NCI-H146 treated with DMSO at 0.1 percent for 48 hours (cell line): ENCODE data around the gene RPL22.

Experiments
- DNase-seq: peaks from one replicate; lab custom pipeline; 2025; ENCODE audit not compliant: unreplicated experiment; lab: John Stamatoyannopoulos, UW

RPL22 gene

GRCh38 chr1:6175411-6175828 is 24.0 kb downstream of the RPL22 start:
- no peak for DNase-seq

- no peak for DNase-seq
Observed at GRCh38 chr1:6174621-6175410, 24.6 kb downstream of the RPL22 start.

DNA sequence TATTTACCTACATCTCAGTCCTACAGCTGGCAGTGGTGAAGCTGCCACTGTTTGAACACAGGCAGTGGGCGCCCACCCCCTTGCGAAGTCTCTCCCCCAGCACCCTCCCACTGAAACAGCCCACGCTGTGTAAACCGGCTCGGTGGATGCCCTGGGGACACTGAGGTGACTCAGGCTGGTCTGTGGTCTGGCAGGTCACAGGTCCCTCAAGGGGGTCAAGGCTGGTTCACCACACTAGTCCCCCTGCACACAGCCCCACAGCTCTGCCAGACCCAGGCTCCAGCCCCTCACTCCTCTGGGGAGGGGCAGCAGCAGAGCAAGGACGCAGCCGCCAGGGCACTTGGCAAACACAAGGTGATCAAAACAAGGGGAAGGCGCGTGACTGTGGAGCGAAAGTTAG is 26.8 kb downstream of the RPL22 start:
- no peak for DNase-seq

DNA sequence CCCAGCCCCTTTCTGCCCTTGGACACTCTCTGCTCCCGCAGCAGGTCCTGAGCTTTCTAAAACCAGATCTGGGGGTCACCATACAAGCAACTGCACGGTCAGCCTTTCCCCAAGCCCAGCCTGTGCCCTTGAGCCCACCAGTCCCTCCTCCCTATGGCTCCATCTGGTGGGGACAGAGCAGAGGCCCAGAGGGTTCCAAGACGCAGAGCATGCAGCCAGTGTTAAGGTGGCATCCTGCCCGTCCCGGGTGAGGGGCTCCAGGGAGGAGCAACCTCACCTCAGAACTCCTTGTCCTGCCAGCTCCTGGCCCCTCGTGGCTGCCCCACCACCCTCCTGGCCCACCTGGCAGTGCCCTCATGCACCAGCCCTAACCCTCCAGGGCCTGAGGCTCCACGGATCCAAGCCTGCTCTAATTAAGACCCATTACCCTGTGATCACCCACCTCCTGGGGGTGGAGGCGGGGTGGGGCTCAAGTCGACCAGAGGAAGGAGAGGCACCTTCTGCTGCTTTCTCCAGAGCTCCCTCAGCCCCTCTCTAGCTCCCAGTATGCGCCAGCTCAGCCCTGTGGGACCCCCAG is 27.8 kb downstream of the RPL22 start:
- DNase-seq: no peak

GRCh38 chr1:6170742-6171201 is 28.6 kb downstream of the RPL22 start:
- DNase-seq: no peak

DNA sequence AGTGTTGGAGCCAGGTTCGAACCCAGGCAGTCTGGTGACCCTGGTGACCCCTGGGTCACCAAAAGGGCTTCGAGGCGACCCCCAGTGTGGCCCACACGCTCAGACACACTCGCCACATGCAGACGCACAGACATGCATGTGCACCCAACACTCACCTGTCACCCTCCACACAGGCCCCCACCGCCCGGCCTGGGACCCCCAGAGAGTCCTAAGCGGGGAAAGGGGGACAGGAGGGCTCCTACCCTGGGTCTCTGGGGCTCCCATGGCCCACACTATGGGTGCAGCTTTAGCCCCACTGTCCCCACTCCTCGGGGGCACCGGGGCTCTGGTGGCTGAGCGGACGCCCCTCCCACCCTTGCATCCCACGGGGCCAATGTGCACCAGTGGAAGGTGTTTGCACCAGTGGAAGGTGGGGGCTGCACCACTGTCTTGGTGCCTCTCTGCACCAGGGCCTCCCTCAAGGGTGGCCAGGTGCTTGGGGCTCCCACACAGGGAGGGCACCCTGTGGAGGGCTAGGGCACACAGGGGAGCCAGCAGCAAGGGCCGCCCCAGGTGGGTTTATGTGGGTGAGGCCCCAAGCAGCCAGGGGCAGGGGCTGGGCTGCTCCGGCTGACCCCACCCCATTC is 29.2 kb downstream of the RPL22 start:
- DNase-seq: no peak

- no peak for DNase-seq
Observed at GRCh38 chr1:6168947-6169586, 30.3 kb downstream of the RPL22 start.

DNA sequence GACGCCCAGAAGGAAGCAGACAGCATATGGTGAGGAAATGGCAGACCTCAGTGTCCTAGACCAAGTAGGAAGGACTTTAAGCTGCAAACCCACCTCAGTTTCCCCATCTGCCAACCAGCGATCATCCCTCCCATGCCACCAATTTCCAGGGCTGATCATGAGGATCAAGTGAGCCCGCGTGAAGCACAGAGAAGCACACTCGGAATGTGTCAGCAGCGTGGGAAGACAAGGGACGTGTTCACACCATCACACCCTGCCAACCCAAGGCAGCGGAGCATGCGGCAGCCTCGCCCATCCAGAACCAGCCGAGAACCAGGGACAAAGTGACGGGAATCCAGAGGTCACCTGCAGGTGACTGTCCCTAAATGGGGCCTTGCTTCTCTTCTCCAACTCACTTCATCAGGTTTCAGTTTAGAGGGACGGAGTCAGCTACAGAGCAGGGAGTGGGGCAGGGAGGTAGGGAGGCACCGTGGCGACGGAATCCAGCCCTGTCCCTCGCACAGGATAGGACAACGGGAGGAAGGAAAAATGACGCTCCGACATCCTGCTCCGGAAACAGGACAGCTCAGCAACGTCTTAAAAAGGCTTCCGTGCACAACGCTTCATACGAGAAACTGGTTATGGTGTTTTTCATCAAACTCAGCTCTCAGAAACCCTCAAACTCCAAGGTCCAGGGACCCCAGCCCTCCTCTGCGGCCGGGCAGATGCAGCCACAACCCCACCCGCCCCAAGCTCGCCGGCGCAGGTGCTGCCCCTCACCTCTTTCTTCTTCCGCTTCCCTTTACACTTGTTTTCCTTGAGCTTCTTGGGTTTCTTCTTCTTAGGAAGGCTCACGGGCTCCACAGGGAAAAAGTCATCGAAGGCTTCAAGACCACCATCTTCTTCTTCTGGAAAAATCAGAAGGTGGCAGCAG is 31.7 kb downstream of the RPL22 start:
- DNase-seq: no peak

GRCh38 chr1:6166655-6167390 is 32.6 kb downstream of the RPL22 start:
- DNase-seq: no peak

GRCh38 chr1:6166221-6166620 is 33.2 kb downstream of the RPL22 start:
- no peak for DNase-seq

DNA sequence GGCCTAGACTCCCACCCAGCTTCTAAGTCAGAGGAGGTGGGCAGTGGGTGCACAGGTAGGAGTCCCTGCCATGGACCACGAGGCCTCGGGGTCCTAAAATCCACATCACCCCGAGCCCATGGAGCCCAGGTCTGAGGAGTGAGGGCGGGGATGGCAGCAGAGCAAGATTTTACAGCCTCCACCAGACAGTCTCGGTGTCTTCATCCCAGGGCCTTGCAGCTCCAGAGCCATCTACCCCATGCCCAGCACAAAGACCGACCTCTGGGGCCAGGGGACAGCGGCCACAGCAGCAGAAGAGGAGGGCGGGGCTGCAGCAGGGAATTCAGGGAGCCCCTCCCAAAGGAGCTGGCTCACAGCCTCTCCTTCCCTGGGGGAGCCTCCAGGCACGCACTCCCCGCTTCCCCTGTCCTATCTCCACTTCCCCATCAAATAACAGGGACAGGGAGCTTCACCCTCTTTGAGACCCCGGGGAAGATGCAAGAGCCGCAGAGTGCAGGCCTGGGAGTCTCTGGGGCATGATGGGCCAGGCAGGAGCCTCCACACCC is 33.9 kb downstream of the RPL22 start:
- no peak for DNase-seq

DNA sequence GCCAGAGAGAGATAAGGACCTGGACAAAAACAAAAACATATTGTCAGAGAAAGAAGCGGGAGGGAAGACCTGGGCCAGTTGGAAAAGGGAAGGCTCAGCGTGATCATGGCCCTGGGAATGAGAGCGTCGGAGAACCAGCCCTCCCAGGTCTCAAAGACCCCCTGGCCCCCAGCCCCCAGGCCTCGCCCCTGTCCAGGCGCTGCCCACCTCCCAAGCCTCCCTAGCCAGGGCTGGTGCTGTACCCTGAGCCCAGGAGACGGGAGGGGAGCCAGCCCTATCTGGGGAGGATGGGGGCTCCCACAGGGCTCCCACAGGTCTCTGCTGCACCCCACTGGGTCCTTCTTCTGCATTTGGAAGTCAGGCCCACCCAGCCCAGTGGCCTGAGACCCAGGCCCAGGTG is 34.4 kb downstream of the RPL22 start:
- no peak for DNase-seq

DNA sequence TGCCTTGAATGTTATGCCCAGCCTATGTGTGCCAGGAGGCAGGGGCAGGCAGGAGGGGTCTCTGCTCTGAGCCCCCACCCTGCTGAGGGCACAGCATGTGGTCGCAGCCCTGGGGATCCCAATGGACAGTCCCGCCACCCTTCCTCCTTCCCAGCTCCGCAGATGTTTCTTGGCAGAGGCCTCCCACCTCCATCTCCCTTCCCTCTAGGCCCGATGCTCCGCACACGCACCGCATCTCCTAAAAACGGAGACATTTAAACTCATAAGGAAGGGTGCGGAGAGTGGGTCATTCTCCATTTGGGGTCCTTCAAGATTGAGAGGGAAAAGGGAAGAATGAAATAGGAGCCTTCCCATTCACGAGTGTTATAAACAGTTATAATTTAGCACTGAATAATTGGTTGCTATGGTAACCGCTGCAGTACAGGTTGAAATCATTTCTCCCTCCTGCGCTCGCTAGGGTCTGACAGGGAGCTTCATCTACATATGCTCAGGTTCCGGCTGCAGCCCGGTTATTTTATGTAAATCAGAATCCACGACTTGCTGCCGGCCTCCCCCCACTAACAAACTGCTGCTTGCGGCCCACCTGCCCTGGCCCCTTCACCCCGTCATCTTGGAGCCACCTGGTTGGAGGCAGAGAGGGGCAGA is 35.3 kb downstream of the RPL22 start:
- no peak for DNase-seq

DNA sequence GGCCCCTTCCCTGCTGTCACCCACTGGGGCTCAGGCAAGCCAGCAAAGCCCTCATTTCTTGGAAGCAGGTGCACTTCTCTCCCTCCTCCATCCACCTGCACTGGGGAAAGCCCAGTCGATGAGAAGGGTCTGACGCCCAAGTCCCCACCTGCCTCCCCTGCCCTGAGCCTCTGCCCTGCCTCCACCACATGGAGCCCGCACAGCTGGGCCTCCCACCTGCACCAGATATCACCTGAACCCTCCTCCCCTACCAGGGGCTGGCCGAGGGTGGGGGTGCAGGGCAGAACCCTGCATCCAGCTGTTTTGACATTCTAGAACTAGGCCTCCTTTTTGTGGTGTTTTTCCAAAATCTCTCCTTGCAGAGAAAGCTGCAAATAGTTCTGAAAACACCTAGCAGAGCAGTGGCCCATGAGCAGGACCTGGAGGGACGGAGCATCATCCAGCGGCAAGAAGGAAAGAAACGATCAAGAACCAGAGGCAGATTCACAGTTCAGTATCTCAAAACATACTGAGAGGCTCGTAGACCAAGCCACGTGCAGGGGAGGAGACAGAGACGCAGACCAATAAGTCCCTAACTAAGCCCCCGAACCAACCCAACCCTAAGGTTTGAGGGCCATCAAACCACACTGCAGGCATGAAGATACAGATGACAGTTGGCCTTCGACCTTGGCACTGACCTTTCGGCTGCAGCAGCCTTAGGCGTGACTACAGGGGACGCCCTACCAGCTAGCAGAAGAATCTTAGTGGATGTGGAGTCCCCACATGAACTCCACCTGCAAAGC is 36.0 kb downstream of the RPL22 start:
- no peak for DNase-seq

GRCh38 chr1:6162773-6163172 is 36.6 kb downstream of the RPL22 start:
- no peak for DNase-seq

GRCh38 chr1:6162341-6162740 is 37.1 kb downstream of the RPL22 start:
- DNase-seq: no peak

GRCh38 chr1:6158181-6158580 is 41.2 kb downstream of the RPL22 start:
- no peak for DNase-seq

- peak; percentile 87 for DNase-seq
Observed at GRCh38 chr1:6157528-6158174, 41.7 kb downstream of the RPL22 start.
